Right ventricle myocardium inferior (tissue), 1 donor: ENCODE measurements around the gene PDE9A. TPM values are rescaled to one million over a fixed set of nuclear protein-coding genes. Genes with fewer than 3 reads are reported as not detected.

ENCODE experiments used
- ATAC-seq: fragments of 200-7000 bp; cut with Tn5 transposase; one replicate; pipeline ENCODE4 v1.9.1; 2020; ENCODE audit warnings: mild to moderate bottlenecking, moderate library complexity
- DNase-seq: peaks from one replicate; pipeline ENCODE4 v3.0.0; 2021; ENCODE audit errors: missing footprints
- intact Hi-C: fragments of 100-400 bp; cut with DNase I; formaldehyde crosslinking; loops from one replicate; pipeline ENCODE4 v1.11.0; 2022
- total RNA-seq: library from RNA; stranded (reverse); fragmentation: NEBNext Ultra II Directional; extraction: Animal tissue kit (Norgen Biotek cat#: 25700); gene quantifications from one replicate; pipeline ENCODE4 v1.2.1, GENCODE V29; 2021
- donor health status: DM: no; HTN: yes; CAD: no; lungs with severe emphysema.

Gene PDE9A
- total RNA-seq, 1 donor from 2014 or later, result 3.4 TPM

- ATAC-seq (no peak), DNase-seq (no peak)
- intact Hi-C loops, result loop anchor here (1.0 to 10.0 kb wide), 2 partner anchors 93 to 167 kb away; no protein-coding TSS in a partner anchor
Measured at GRCh38 chr21:42651515-42652401, 1.7 kb upstream of the PDE9A start.

DNA sequence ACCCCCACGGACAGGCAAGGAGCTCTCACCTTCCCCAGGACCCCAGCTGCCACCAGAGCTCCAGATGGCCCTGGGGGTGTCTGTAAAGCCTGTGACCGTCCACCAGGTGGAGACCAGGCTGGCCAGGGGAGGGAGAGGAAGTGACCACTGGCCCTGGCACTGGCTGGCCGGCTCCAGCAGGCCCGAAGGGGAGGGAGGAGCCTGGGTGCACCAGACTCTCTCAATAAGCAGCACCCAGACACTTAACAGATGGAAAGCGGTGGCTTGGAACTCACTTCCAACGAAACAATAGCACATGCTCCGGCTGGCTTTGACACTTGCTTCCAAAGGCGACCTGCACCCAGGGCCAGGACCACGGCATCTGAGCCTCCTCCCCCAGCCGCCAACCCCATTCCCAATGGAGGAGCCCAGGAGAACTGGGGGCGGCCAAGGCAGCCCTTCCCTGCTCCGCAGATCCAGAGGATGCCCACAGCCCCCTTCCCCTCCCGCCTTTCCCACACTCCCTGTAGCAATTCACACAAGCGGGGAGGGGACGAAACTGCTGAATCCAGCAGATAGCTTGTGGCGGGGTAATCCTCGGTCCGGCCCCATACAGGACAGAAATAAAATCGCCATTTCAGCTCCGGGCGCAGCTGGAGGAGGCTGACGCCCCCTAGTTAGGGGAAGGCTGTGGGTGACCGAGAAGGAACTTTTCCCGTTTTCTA is 742 bp upstream of the PDE9A start:
- intact Hi-C loops, result loop anchor here (1.0 to 10.0 kb wide), 2 partner anchors 92 to 166 kb away; no protein-coding TSS in a partner anchor
- peak; percentile 73 for ATAC-seq
- no peak for DNase-seq

DNA sequence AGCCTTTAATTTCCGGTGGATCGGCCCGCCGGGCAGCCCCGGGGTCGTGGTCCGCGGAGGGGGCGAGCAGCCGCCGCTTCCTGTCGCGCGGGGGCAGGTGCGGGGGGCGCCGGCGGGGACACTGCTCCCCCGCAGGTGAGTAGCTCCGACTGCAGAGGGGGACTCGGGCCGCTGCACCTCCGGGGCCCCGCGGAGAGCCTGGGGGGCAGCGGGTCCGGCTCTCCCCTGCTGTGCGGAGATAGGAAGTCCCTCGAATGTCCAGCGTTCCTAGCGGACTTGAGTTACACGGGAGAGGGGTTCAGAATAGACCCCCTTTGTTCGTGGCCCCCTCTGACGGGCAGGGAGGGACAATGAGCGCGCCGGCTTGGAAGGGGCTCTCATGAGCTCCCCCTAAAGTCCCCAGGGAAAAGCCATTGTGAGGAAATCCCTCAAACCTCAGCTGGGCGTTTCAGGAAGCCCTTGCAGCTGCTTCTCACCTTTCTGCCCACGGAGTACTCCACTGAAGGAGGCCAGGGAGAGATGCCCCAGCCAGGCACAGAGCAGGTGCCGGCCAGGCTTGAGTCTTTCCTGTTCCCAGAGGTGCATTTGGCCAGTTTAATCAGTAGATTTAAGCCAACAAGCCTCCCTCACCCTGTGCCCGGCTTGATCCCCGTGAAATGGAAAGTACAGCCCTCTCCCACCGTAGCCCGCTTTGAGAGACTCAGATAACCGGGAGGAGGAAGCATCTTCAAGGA is 925 bp downstream of the PDE9A start:
- intact Hi-C loops, result loop anchor here (10.0 kb wide), 1 partner anchor 90 kb away; no protein-coding TSS in a partner anchor
- ATAC-seq (no peak), DNase-seq (no peak)

- DNase-seq, result no peak
- intact Hi-C loops, result loop anchor here (10.0 kb wide), 1 partner anchor 90 kb away; no protein-coding TSS in a partner anchor
- no peak for ATAC-seq
Measured at GRCh38 chr21:42654913-42655795, 1.7 kb downstream of the PDE9A start.

DNA sequence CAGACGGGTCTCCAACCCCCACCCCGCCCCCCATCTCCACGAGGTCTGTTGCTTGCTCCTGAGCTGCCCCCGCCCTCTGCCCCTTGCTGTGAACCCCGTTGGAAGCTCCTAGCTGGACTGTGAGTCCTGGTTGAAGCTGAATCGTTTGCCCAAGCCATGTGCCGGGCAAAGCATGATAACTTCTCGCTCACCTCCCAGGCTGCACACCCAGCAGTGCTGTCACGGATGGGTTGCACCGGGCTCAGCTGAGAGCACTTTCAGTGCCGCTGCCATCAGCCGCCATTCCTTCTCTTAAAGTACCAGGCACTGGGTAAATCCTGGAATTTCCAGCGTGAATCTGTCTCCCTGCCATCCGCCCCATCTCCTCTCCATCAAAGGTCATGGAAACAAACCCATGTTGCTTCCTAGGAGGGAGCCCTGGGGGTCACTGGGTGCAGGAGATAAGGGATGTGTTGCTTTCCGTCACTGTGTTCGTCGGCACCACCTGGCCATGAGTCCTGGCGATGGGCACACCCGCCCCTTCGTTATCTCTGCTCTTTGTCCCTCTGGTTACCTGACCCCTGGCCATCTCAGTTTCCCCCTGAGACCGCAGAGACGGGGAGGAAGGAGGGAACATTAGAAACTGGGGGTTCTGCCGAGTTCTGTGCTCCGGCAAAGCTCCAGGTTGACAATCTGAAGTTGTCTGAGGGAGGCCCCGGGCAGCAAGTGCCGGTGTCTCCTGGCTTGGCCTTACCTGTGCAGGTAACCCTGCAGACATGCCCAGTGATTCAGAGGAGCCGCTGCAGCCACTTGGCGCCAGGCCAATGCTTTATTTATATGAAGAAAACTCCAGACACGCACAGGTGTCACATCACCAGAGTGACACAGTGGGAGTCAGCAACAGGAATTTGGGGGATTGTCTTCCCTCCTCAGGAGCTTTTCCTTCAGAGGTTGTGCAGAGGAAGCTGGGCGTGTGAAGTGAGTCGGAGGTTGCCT is 2.7 kb downstream of the PDE9A start:
- intact Hi-C loops, result loop anchor here (10.0 kb wide), 1 partner anchor 89 kb away; no protein-coding TSS in a partner anchor
- no peak for DNase-seq
- no peak for ATAC-seq

- ATAC-seq, result no peak
- intact Hi-C loops, result loop anchor here (10.0 kb wide), 1 partner anchor 88 kb away; no protein-coding TSS in a partner anchor
- DNase-seq, result no peak
Measured at GRCh38 chr21:42656872-42657271, 3.5 kb downstream of the PDE9A start.

- DNase-seq (no peak), ATAC-seq (no peak)
- intact Hi-C loops, result loop anchor here (10.0 kb wide), 1 partner anchor 87 kb away; no protein-coding TSS in a partner anchor
Measured at GRCh38 chr21:42657676-42658319, 4.4 kb downstream of the PDE9A start.

- intact Hi-C loops, result loop anchor here (10.0 kb wide), 1 partner anchor 86 kb away; no protein-coding TSS in a partner anchor
- ATAC-seq, result no peak
Measured at GRCh38 chr21:42658320-42659105, 5.1 kb downstream of the PDE9A start.

DNA sequence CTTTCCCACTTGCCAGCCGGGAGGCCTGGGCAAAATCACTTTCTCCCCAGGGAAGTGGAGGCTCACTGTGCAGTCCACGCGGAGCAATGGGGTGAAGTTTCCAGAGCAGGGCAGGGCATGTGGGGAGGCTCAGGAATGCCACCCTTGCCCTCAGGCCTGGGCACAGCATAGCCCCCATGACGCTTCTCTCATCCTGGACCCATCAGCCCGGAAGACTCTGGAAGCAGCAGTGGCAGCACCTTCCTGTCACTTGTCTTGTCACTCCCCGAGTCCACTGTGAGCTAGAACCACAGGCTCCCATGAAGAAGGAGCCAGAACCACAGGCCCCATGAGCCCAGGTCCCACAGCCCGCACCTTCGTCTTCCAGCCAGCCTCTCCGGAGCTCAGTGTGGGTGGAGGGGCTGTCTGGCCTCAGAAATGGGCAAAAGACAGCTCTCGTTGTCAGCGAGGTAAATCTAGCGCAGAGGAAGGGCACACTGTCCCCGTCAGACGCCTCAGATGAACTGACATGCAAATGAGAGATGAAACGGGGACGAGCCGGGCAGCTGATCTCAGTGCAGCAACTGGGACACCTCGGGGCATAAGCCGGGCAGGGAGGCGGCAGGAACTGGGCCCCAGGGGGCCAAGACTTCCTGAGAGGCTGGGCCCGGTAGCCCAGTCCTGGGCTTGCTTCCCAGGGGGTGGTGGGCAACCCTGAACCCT is 6.1 kb downstream of the PDE9A start:
- DNase-seq (no peak), ATAC-seq (no peak)
- intact Hi-C loops, result loop anchor here (10.0 kb wide), 1 partner anchor 85 kb away; no protein-coding TSS in a partner anchor

More at GRCh38 chr21:42658320-42659105, 5.1 kb downstream of the PDE9A start:
- no peak for DNase-seq

GRCh38 chr21:42660118-42660470 is 6.7 kb downstream of the PDE9A start:
- intact Hi-C loops, result no loop called here
- ATAC-seq, result no peak
- DNase-seq, result no peak

DNA sequence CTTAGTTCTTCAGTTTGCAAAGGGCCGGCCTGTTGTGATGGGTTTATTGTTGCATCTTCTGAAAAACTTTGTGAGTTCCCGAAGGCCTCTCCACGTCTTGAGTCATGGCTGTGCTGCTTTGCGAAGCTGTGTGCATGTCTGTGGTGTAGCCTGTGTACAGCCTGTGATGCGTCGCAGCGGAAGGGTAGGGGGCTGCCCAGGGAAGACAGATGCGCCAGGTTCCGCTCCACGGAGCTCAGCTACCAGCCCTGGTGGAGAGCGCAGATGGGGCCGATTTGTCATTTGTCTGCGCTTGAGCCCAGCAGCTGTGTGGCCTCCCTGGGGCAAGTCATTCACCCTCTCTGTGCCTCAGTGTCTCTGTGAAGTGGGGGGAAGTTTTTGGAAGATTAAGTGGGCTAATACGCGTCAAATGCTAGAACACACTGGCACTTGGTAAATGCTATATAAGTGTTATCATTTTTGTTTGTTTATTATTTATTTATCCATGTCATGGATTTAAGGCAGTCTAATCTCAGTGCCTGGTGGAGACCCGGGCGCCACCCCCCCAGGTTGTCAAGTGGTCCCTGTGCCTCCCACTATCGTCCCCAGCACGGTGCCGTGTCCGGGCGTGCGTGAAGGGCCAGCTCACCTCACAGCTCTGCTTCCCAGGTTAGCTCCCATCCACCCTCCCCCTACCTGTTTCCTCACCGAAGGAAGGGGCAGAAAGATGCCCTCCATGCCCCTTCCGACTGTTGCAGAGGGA is 8.4 kb downstream of the PDE9A start:
- no peak for DNase-seq
- intact Hi-C loops, result no loop called here
- ATAC-seq, result no peak

DNA sequence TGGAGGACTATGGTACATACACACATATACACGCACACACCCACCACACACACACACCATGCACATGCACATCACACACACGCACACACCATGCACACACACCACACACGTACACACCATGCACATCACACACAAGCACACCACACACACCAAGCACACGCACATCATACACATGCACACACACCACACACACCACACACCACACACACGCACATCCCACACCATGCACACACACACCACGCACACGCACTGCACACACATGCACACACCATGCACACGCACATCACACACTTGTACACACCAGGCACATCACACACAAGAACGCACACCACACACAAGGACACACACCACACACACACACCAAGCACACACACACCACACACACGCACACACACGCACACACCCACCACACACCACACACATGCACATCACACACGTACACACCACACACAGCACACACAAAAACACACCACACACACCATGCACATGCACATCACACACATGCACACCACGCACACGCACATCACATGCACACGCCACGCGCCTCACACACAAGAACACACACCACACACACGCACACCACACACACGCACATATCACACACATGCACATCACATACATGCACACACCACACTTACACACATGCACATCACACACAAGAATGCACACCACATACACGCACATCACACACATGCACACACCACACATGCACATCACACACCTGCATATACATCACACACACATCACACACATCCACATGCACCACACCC is 9.2 kb downstream of the PDE9A start:
- intact Hi-C loops, result no loop called here

GRCh38 chr21:42663200-42663750 is 9.9 kb downstream of the PDE9A start:
- DNase-seq (no peak), ATAC-seq (no peak)
- intact Hi-C loops, result no loop called here

More for the DNA sequence above, 9.2 kb downstream of the PDE9A start:
- ATAC-seq (no peak), DNase-seq (no peak)
